A204.1 (cell line): ENCODE measurements around the gene PIH1D2.
"Not testable (repeated sequence)": the region's sequence is repeated elsewhere in the genome, so short reads cannot be mapped to it uniquely, and the experiment has no call there.

Experiments used
- FAIRE-seq: peaks from 2 replicates; lab custom pipeline; 2012; peaks lifted over from hg19 to GRCh38; lab: Jason Lieb, UNC

The PIH1D2 gene

GRCh38 chr11:112051768-112052167, 22.0 kb downstream of the PIH1D2 start:
- no peak for FAIRE-seq

- no peak for FAIRE-seq
These were observed 23.1 kb downstream of the PIH1D2 start for GRCh38 chr11:112050721-112051120.

- FAIRE-seq: no peak
These were observed 24.0 kb downstream of the PIH1D2 start for GRCh38 chr11:112049777-112050176.

- FAIRE-seq: not testable (repeated sequence)
These were observed 25.6 kb downstream of the PIH1D2 start for GRCh38 chr11:112048256-112048655.

- not testable (repeated sequence) for FAIRE-seq
These were observed 27.2 kb downstream of the PIH1D2 start for GRCh38 chr11:112046647-112047046.

GRCh38 chr11:112044961-112045360, 28.9 kb downstream of the PIH1D2 start:
- FAIRE-seq: no peak

GRCh38 chr11:112042961-112043304, 30.9 kb downstream of the PIH1D2 start:
- no peak for FAIRE-seq

- FAIRE-seq: no peak
These were observed 31.5 kb downstream of the PIH1D2 start for GRCh38 chr11:112042161-112042960.

GRCh38 chr11:112037527-112037926, 36.3 kb downstream of the PIH1D2 start:
- no peak for FAIRE-seq

- FAIRE-seq: no peak
These were observed 39.9 kb downstream of the PIH1D2 start for GRCh38 chr11:112033902-112034301.

- no peak for FAIRE-seq
These were observed 44.4 kb downstream of the PIH1D2 start for GRCh38 chr11:112029460-112029859.

GRCh38 chr11:112026784-112027410, 46.9 kb downstream of the PIH1D2 start:
- not testable (repeated sequence) for FAIRE-seq

- FAIRE-seq: no peak
These were observed 48.1 kb downstream of the PIH1D2 start for GRCh38 chr11:112025707-112026106.

GRCh38 chr11:112024773-112025678, 48.8 kb downstream of the PIH1D2 start, which contains the start of gene DLAT:
Gene DLAT (plus strand): TSS chr11:112025408. CDS start chr11:112025473, 65 bp downstream.
- no peak for FAIRE-seq

- FAIRE-seq: no peak
These were observed 49.5 kb downstream of the PIH1D2 start for GRCh38 chr11:112024178-112024772.

- no peak for FAIRE-seq
These were observed 50.7 kb downstream of the PIH1D2 start for GRCh38 chr11:112023104-112023503.

- FAIRE-seq: no peak
These were observed 54.8 kb downstream of the PIH1D2 start for GRCh38 chr11:112019066-112019465.
